ENCODE data around the gene WDR70. TPM values are rescaled to one million over a fixed set of nuclear protein-coding genes. Genes with fewer than 3 reads are reported as not detected.
A peak's percentile ranks its signal among the peaks of the same experiment; 100 is the strongest.
"Not testable (repeated sequence)": the region's sequence is repeated elsewhere in the genome, so short reads cannot be mapped to it uniquely, and the experiment has no call there.

WDR70 gene
- total RNA-seq, 1 experiment from 2014 or later: 60.5 TPM

DNA sequence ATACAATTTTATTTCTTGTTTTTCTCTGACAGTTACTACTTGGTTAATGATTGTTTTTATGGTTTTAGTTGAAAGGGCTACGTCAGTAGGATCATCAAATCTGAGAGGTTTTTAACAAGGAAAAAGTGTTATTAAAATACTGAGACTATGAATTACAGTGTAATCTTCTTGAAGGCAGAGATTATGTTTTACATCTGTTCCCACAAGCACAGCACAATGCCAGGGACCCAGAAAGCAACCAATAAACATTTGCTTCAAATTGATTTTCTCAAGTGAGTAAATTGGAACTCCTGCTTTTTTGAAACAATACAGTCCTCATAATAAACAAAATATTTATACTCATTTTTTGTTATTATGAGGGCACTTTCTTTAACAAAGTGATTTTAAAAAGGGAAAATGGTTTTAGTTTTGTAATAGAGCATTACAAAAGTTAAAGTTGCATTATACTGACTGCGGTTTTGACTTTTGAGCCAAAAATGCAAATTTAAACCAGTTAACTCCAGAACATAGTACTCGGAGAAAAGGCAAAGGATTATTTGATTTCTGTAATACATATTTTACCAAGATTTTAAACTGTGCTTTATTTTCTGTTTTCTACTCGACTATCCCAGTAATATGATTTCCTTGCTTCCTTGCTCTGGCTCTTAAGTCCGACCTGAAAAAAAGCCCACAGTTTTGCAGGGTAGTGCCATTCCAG lies 283.8 kb downstream of the WDR70 start:
- in situ Hi-C loops (cut with HindIII; ENCODE audit: low sequenced_read_pairs): no loop called here
- DNase-seq (ENCODE audit: low spot score): no peak

DNA sequence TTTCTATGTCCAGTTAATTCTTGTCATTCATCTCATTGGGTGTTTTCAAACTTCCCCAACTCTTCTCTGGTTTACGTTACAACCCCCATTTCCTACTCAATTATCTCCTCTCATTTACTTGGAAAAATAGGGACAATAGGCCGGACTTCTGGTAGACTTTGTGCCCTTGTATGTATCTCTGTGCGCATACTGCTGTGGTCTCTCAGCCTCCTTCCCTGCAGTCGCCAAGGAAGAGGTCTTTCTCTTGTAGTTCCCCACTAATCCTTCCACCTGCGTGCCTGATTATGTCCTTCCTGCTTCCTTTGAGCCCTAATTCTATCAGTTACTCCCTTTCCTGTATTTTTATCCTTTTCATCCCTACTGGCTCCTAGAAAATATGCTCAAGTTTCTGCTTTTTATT lies 284.4 kb downstream of the WDR70 start:
- in situ Hi-C loops (cut with HindIII; ENCODE audit: low sequenced_read_pairs): no loop called here
- no peak for DNase-seq (ENCODE audit: low spot score)

DNA sequence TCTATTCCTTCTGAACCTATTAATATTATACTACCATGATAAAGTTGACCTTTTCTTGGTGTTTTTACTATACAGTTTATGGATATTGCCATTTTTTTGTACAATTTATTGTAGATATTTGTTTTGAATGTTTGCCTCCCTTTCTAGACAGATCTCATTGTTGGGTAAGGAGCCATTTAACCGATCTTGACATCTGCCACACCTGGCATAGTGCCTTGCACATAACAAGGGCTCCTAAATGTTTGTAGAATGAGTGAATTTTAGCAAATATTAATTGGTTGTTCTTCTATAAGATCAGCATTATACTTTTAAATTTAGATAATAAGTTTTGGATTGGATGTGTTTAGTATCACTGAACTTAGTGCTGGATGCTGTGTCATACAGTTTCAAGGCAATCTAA lies 285.4 kb downstream of the WDR70 start:
- in situ Hi-C loops (cut with HindIII; ENCODE audit: low sequenced_read_pairs): no loop called here
- peak; percentile 67 for DNase-seq (ENCODE audit: low spot score)

DNA sequence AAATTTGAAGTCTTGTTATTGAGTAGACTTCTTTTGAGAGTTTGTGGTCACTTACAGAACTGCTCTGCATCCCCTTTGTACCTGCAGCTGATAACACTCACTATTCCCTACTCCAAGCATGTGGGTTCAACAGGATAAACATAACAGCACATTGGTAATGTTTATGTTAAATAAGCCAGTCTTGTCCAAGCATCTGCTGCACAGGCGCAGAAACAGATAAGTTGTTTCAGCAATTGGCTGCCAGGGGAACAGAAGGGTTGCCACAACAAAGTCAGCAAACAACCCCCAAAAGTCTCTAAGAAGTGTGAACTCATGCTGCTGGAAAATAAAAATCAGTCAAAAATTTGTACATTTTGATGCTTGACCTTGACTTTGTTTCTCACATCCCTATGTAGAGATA lies 286.2 kb downstream of the WDR70 start:
- DNase-seq (ENCODE audit: low spot score): no peak
- in situ Hi-C loops (cut with HindIII; ENCODE audit: low sequenced_read_pairs): no loop called here

DNA sequence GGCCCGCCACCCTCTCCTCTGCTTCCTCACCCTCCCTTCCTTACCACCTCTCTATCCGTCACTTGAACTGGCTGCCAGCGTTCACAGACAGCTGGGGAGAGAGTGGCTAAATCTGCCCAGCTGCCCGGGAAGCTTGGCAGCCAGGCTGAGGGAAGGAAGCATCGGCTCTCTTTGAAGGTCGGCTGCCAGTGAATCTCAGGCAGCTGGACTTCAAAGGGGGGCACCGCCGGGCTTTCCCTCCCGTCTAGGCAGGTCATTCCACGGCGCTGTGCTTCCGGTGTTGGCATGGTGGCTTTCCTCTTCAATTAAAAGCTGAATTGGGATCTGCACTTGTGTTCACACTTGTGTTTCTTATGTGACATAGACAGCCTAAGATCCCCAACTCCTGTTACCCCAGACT lies 286.8 kb downstream of the WDR70 start:
- no peak for DNase-seq (ENCODE audit: low spot score)
- in situ Hi-C loops (cut with HindIII; ENCODE audit: low sequenced_read_pairs): no loop called here

DNA sequence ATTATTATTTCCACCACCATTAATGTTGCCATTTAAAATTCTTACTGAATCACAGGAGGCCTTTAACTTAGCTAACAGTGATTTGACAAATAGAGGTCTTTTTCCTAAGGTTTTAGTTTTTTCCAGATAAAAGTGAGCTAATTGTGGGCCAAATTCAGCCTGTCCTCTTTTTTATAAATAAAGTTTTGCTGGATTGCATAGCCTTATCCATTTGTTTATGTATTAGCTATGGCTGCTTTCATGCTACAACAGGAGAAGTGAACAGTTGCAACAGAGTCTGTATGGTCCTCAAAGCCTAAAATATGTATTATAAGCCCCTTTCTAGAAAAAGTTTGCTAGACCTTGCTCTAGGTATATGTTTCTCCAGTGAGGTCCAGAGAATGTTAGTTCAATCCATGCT lies 288.3 kb downstream of the WDR70 start:
- in situ Hi-C loops (cut with HindIII; ENCODE audit: low sequenced_read_pairs): no loop called here
- DNase-seq (ENCODE audit: low spot score): no peak

DNA sequence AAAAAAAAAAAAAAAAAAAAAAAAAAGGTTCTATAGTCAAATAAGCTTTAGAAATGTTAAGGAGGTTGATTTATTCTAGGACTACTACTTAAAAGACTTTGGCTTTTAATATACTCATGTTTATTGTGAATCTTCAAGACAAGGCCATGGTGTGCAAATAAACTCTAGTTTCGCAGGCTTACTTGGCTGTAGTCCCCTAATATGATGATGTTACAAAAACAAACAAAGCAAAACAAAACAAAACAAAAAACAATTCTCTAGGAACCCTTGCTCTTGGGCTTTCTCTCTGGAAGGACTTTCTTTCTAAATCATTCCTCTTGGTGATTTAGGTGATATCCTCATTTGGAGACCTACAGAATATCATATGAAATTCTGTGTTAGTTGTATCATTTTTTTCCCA lies 288.7 kb downstream of the WDR70 start:
- DNase-seq (ENCODE audit: low spot score): no peak
- in situ Hi-C loops (cut with HindIII; ENCODE audit: low sequenced_read_pairs): no loop called here

DNA sequence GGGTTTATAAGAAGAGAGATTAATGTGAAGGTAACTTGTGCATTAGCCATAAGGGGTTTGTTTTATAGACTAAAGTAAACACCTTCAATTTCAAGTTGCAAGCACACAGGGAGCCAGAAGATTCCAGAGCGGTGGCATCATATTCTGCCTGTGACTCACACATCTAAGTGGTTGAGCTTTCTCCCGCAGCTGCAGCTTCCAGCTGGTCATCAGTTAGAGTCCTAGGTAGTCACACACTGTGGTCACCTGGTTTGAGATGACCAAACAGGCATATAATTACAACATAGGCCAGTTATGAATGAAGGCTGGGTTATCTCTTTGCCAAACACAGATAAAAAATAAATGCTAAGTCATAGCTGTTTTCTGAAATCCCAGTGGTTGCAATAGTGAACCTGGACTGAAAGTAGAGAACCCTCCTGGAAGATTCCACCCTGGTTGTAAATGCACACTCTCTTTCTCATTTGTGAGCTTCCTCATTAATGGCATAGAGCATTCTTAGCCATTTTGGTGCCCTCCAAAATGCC lies 289.5 kb downstream of the WDR70 start:
- in situ Hi-C loops (cut with HindIII; ENCODE audit: low sequenced_read_pairs): no loop called here
- DNase-seq (ENCODE audit: low spot score): no peak

DNA sequence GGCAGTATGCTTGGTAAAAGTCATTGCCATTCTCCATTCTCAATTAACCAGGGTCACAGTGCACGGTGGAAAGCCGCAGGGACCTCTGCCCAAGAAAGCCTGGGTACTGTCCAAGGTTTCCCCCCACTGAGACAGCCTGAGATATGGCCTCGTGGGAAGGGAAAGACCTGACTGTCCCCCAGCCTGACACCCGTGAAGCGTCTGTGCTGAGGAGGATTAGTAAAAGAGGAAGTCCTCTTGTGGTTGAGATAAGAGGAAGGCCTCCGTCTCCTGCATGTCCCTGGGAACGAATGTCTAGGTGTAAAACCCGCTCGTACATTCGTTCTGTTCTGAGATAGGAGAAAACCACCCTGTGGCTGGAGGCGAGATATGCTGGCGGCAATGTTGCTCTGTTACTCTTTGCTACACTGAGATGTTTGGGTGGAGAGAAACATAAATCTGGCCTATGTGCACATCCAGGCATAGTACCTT lies 293.0 kb downstream of the WDR70 start:
- DNase-seq (ENCODE audit: low spot score); in situ Hi-C loops (cut with HindIII; ENCODE audit: low sequenced_read_pairs): not testable (repeated sequence)

DNA sequence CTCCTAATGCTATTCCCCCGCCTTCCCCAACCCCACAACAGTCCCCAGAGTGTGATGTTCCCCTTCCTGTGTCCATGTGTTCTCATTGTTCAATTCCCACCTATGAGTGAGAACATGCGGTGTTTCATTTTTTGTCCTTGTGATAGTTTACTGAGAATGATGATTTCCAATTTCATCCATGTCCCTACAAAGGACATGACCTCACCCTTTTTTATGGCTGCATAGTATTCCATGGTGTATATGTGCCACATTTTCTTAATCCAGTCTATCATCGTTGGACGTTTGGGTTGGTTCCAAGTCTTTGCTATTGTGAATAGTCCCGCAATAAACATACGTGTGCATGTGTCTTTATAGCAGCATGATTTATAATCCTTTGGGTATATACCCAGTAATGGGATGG lies 295.2 kb downstream of the WDR70 start:
- in situ Hi-C loops (cut with HindIII; ENCODE audit: low sequenced_read_pairs); DNase-seq (ENCODE audit: low spot score): not testable (repeated sequence)

DNA sequence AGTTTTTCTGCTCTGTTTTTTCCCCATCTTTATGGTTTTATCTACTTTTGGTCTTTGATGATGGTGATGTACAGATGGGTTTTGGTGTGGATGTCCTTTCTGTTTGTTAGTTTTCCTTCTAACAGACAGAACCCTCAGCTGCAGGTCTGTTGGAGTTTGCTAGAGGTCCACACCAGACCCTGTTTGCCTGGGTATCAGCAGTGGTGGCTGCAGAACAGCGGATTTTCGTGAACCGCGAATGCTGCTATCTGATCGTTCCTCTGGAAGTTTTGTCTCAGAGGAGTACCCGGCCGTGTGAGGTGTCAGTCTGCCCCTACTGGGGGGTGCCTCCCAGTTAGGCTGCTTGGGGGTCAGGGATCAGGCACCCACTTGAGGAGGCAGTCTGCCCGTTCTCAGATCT lies 300.2 kb downstream of the WDR70 start:
- DNase-seq (ENCODE audit: low spot score); in situ Hi-C loops (cut with HindIII; ENCODE audit: low sequenced_read_pairs): not testable (repeated sequence)

DNA sequence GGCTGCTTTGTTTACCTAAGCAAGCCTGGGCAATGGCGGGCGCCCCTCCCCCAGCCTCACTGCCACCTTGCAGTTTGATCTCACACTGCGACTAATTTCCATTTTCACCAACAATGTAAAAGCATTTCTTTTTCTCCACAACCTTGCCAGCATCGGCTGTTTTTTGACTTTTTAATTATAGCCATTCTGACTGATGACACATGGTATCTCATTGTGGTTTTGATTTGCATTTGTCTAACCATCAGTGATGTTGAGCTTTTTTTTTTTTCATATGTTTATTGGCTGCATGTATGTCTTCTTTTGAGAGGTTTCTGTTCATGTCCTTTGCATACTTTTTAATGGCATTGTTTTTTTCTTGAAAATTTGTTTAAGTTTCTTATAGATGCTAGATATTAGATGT lies 300.8 kb downstream of the WDR70 start:
- DNase-seq (ENCODE audit: low spot score); in situ Hi-C loops (cut with HindIII; ENCODE audit: low sequenced_read_pairs): not testable (repeated sequence)

DNA sequence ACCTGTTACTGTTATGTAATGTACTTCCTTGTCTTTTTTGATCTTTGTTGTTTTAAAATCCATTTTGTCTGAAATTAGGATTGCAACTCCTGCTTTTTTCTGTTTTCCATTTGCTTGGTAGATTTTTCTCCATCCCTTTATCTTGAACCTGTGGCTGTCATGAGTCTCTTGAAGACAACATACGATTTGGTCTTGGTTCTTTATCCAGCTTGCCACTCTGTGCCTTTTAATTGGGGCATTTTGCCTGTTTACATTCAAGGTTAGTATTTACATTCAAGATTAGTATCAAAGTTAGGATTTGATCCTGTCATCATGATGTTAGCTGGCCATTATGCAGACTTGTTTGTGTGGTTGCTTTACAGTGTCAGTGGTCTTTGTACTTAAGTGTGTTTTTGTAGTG lies 304.0 kb downstream of the WDR70 start:
- no peak for DNase-seq (ENCODE audit: low spot score)
- in situ Hi-C loops (cut with HindIII; ENCODE audit: low sequenced_read_pairs): no loop called here

DNA sequence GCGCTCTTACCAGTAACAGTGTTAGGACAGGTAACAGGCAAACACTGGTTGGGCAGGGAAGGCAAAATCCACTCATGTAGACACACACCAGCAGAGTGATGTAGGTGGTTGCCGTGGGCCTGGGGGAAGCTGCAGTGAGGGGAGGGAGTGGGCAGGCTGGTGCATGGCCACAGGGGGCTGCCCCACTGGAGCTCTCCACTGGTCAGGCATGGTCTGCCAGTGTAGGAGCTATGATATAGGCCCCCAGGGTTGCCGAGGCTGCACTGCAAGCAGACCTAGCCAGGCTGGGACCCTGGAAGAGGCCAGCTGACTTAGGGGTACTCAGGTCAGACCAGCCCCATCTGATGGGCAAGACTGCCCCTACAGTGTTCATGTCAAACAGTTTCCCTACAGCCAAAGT lies 306.1 kb downstream of the WDR70 start:
- in situ Hi-C loops (cut with HindIII; ENCODE audit: low sequenced_read_pairs): no loop called here
- DNase-seq (ENCODE audit: low spot score): no peak

DNA sequence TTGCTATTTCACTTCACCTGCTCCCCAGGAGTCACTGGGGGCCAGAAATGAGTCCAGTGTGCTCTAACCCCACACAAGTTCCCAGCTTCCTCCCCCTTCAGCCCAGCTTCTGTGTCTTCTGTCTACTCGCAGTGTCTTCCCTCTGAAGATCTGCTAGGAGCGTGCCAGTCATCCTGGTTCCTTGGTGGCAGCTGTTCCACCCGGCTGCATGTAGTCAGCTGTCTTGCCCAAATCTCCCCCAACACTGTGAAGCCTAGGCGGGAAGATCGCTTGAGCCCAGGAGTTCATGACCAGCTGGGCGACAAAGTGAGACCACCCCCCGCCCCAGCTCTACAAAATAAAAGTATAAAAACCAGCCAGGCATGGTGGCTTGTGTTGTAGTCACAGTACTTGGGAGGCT lies 306.7 kb downstream of the WDR70 start:
- in situ Hi-C loops (cut with HindIII; ENCODE audit: low sequenced_read_pairs): no loop called here

DNA sequence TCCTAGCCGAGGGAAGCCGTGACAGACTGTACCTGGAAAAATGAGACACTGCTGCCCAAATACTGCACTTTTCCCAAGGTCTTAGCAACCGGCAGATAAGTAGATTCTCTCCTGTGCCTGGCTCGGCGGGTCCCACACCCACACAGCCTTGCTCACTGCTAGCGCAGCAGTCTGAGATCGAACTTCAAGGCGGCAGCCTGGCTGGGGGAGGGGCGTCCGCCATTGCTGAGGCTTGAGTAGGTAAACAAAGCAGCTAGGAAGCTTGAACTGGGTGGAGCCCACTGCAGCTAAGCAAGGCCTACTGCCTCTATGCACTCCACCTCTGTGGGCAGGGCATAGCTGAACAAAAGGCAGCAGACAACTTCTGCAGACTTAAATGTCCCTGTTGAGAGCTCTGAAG lies 309.8 kb downstream of the WDR70 start:
- in situ Hi-C loops (cut with HindIII; ENCODE audit: low sequenced_read_pairs); DNase-seq (ENCODE audit: low spot score): not testable (repeated sequence)

More for the DNA sequence above, 306.7 kb downstream of the WDR70 start:
- no peak for DNase-seq (ENCODE audit: low spot score)

DNA sequence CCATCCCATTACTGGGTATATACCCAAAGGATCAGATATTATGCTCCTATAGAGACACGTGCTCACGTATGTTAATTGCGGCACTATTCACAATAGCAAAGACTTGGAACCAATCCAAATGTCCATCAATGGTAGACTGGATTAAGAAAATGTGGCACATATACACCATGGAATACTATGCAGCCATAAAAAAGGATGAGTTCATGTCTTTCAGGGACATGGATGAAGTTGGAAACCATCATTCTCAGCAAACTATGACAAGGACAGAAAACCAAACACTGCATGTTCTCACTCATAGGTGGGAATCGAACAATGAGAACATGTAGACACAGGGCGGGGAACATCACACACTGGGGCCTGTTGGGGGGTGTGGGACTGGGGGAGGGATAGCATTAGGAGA lies 315.2 kb downstream of the WDR70 start:
- in situ Hi-C loops (cut with HindIII; ENCODE audit: low sequenced_read_pairs); DNase-seq (ENCODE audit: low spot score): not testable (repeated sequence)

DNA sequence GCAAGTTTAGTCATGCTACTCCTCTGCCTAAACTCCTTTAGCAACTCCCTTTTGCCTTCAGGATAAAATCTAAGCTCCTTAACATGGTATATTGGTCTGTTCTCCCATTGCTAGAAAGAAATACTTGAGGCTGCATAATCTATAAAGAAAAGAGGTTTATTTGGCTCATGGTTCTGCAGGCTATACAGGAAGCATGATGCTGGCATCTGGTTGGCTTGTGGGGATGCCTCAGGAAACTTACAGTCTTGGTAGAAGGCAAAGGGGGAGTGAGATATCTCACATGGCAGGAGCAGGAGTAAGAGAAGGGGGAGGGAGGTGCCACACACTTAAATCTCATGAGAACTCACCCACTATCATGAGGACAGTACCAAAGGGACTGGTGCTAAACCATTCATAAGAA lies 315.7 kb downstream of the WDR70 start:
- no peak for DNase-seq (ENCODE audit: low spot score)

DNA sequence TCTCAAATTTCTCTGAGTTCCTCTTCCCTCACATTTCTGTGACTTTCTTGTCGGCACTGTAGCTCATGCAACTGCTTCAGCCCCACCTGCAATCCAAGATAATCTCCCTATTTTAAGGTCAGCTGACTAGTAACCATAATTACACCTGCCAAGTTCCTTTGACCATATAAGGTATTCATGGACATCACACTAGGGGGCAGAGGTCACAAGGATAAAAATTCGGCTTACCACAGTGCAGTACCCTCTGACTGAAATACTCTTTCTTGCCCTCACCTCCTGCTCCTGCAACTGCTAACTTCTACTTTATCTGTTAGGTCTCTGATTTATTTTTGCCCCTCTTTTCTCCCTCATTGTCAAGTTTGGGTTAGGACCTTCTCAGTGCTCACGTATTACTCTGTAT lies 316.5 kb downstream of the WDR70 start:
- in situ Hi-C loops (cut with HindIII; ENCODE audit: low sequenced_read_pairs): no loop called here
- DNase-seq (ENCODE audit: low spot score): no peak

More for the DNA sequence above, 315.7 kb downstream of the WDR70 start:
- in situ Hi-C loops (cut with HindIII; ENCODE audit: low sequenced_read_pairs): no loop called here

DNA sequence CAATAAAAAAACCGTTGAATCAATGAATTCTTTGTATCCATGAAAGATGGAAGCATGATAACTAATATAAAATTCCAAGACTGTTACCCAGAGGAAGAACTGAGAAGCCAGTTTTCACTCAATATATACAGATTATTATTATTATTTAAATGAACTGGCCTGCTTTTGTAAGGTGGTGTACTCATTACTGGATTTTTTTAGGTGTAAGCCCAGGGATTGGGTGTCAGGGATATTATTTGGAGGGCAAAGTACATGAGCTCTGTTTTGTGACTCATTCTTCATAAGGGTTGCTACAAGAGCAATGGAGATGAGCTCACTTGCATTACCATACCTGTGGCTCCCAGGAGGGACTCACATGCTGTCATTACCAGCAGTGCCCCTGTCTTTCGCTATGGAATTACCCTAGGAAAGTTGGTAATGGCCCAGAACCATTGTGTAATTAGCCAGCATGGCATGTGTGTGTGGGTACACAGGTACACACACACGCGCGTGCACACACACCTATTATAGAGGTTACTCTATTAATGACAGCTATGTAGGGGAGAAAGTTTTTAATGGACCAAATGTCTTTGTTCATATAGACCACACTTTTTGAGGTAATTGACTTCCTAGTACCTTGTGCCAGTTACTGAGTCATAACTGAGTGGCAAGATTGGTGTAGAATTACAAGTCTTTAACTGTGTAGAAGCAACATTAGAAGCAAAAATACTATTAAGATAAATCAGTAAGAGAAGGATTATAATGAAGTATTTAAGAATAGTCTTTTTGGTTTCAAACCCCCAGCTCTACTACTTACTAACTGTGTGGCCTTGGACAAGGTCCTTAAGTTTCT lies 317.3 kb downstream of the WDR70 start:
- DNase-seq (ENCODE audit: low spot score): no peak
- in situ Hi-C loops (cut with HindIII; ENCODE audit: low sequenced_read_pairs): no loop called here
